GM18502 (cell line): ENCODE results near the gene PPP1R37.
A peak's percentile ranks its signal among the peaks of the same experiment; 100 is the strongest.
"Not testable (repeated sequence)": the region's sequence is repeated elsewhere in the genome, so short reads cannot be mapped to it uniquely, and the experiment has no call there.

Source experiments
- ATAC-seq: cut with Tn5 transposase; IDR thresholded peaks from one replicate; pipeline ENCODE4 v1.9.1; 2021; ENCODE audit warnings: mild to moderate bottlenecking; ENCODE audit not compliant: unreplicated experiment, poor library complexity

Gene PPP1R37

DNA sequence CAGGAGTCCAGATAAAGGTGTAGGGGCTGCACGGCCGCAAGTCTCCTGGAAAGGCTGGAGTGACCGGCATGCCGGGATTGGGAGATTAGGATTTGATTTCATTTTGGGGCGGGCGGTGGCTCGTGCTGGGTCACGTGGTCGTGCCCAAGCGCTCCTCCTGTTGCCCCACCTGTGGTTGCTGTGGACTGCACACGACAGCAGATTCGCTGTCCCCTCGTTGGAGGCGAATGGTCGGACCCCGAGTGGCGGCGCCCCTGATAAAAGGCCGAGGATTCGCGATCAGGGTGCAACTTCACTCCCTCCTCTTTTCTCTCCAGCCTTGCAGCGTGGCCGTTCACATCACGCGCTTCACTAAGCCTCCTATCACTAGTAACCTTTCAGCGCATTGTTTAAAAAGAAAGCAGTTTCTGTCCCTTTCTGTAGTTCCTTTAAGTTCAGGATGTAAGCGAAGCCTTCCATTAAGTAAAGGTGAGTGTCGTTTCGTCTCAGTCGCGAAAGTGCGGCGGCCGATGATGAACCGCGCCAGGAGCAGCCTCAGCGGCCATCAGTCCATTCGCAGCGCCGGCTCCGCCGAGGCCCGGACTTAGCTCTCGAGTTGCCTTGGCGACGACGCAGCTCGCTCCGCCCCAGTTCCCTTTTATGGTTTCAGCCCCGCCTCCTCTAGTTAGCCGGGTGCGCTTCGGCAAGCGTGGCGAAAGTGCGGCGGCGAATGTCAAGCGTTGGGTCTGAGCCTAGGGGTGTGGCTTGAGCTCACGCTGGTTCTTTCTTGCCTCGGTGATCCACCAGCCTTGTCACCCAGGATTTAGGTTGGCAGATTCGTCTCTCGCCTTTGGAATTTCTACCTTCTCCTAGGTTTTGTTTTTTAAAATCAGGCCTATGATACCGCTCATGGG is 1.7 kb upstream of the PPP1R37 start:
- peak; percentile 71 for ATAC-seq

DNA sequence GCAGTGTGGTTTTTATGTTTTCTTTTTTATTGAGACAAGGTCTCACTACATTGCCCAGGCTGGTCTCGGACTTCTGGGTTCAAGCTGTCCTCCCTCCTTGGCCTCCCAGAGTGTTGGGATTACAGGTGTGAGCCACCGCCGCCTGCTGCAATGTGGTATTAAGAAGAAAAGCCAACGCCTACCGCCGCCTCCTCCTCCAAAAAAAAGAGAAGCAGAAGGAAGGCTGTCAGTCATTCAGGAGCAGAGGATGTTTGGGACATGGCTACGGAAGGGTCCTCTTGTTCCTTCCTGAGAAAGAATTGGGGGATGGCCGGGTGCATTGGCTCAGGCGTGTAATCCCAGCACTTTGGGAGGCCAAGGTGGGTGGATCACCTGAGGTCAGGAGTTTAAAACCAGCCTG is 1.2 kb downstream of the PPP1R37 start:
- ATAC-seq, result no peak

DNA sequence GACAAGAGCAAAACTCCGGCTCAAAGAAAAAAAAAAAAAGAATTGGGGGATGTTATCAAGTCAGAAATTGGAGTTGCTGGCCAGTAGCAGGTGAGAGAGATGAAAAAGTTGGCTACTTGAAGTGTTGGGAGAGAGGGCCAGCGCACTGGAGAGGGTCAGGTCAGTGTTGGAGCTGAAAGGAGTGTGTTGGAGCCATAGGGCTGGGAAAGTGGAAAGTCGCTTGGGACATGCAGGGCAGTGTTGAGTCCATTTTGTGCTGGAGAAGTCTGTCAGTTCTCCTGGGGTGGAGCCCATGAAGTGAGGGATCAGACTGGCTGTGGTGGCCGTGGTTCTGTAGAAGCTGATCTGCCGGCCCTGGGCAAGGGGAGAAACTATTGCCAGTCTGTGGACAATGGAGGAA is 1.7 kb downstream of the PPP1R37 start:
- no peak for ATAC-seq

DNA sequence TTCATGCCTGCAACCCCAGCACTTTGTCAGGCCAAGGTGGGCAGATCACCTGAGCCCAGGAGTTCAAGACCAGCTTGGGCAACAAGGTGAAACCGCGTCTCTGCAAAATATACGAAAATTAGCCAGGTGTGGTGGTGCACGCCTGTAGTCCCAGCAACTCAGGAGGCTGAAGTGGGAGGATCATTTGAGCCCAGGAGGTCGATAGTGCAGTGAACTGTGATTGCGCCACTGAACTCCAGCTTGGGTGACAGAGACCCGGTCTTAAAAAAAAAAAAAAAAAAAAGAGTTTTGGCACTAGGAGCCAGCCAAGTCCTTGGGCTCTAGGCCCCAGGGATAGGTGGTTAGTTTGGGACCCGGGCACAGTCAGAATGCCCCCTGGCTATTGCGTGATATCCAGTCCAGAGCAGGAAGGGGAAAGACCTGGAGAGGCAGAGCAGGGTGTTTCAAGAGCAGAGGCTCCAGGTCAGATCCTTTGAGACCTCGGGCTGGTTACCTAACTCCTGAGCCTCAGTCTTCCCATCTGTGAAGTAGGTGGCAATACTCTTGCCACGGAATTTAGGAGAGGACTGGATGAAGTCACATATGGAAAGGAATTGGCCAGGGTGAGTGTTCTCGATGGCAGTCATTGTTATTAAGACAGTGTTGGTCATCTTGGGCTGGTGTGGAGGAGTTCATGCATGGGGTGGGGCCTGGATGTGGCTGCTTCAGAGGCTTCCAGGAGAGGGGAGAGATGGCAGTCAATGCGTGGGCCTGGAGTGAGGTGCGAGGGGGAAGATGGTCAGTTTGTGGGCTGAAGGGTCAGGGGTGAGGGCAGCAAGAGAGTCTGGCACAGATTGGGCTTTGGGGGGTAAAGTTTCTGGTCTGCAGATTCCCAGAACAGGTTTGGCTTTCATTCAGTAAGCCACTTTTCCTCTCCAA is 2.8 kb downstream of the PPP1R37 start:
- no peak for ATAC-seq

DNA sequence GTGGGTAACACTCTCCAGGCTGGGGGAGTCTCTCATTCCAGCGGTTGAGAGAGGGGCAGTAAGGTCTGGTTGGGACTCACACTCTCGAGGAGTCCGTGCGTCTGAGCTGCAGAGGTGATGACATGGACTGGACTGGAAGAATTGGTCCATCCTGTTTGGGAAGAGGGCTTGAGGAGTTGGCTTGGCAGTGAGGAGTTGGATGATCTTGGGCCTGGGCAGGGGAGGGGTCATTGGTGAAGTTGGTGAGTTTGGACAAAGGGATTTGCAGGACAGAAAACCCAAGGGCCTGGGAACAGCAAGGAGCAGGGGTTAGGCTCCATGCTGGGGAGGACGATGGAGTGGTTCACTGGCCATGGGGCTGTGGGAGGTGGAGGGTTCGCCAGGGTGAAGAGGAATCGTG is 3.7 kb downstream of the PPP1R37 start:
- no peak for ATAC-seq

DNA sequence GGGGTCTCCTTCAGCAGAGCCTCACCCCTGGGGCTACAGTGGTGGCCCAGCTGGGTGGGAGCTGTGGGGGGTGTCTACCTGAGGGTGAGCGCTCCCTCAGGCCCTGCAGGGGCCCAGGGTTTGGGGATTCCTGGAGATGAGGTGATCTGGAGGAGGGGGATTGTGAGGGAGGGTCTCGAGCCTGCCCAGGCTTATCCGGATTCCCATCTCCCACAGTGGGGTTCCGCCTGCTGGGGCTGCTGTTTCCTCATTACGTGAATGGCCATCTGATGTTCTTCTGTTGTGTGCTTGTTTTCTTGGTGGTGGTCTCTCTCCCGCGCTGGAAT is 4.4 kb downstream of the PPP1R37 start:
- ATAC-seq, result no peak

DNA sequence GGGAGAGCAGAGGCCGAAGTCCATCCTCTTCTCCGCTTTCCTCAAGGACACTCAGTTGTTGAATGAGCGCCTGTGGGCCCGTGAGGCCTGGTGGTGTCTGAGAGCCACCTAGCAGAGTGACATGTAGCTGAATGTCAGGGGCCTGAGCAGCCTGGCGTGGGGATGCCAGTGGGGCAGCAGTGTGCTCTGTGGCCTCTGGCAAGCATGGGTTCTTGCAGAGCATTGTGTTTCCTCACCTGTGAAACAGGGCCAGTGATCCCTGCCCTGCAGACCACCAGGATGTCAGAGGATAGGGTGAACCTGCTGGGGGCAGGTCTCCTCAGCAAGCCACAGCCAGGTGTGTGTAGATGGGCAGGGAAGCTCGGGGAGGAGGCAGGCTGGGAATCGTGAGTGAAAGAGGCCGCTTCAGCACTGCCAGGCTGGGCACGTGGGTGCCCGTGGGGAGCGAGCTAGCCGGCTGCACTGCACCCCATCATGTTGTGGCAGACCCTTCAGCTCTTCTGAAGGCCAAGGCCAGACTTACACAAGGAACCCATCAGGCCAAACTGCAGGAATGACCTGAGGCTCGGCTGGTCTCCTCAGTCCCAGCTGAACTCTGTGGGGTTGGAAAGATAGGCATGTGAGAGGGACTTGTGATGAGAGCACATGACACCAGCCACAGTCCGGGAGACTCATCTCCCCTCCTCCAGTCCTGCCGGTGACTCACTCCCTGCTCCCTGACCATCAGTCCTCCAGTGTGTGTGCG is 5.0 kb downstream of the PPP1R37 start:
- ATAC-seq, result no peak

DNA sequence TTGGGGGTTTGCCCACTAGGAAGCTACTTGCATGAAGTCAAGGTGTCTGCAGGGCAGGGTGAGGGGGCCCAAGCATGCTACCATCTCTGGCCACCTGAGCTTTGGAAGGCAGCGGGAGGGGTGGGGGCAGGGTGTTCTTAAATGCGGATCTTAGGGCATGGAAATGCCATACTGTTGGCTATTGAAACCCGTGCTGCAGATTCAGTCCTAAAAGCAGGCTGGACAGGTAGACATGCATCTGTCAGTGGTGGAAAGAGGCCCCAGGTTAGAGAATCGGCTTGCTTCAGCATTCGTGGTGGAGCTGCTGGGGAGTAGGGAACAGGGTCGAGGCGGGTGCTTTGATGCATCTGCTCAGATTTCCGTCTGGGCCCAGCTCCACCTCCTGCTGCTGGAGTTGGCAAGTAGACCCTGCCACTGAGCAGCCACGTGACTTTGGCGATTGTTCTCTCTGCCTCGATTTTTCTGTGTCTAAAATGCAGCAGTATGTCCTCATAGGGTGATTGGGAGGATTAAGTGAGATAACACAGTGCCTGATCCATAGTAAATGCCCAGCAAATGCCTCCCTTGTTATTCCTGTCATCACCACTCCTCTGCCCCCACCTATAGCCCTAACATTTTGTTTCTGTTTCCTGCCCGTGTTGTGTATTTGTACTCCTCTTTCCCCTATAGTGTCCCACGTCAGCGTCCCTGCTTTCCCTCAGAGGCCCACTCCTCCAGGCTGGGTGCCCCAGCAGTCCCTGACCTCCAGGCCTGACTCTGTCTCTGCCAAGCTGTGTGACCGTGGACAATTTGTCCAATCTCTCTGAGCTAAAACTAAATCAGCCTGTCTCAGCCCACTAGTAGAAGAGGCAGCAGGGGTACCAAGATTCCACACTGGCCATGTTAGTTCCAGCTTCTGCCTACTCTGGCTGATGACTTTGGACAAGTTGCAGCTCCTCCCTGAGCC is 5.8 kb downstream of the PPP1R37 start:
- ATAC-seq, result no peak

DNA sequence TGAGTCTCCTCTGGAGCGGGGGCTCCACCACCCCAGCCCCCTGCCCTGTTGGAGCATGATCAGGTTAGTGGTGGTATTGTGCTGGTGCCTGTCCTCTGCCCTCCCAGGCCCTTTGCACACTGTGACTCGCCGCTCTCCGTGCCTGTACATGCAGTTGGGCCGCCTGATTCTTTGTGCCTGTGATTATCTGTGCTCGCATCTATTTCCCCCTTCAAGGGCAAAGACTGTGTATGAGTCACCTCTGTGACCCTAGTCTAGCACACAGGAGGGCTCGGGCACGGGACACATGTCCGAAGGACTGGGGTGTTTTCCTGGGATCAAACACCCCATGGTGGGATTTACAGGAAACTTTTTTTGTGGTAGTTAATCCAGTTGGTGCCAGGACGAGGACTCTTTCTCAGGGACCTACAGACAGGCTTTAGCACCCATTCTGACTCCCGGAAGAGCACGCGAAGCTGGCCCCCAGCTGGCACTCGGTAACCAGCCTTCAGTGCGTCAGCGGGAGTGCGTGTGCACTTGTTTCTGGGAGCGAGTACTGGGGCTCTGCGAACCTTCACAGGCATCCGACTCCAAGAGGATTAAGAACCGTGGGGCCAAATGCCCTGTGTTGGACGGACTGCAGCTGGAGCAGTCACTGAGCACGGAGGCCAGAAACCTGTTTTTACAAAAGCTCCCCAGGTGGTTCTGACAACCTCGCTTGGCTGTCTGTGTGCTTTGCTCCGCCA is 6.7 kb downstream of the PPP1R37 start:
- ATAC-seq, result no peak

DNA sequence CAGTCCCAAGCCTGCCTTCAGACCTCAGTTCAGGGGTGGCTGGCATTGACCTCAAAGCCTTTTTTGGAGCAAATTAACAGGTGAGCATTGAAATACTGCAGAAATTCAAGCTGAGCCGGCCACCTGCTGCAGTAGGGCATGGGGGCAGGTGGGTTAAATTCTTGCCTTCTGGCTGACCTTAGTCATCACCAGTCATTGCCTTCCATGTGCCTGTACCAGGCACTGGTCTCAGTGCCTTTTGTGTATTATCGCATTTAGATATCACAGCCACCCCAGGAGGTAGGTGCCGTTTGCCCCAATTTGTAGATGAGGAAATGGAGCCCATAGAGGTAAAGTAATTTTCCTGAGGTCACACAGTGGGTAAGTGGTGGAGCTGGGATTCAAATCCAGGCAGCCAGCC is 7.2 kb downstream of the PPP1R37 start:
- ATAC-seq, result no peak

DNA sequence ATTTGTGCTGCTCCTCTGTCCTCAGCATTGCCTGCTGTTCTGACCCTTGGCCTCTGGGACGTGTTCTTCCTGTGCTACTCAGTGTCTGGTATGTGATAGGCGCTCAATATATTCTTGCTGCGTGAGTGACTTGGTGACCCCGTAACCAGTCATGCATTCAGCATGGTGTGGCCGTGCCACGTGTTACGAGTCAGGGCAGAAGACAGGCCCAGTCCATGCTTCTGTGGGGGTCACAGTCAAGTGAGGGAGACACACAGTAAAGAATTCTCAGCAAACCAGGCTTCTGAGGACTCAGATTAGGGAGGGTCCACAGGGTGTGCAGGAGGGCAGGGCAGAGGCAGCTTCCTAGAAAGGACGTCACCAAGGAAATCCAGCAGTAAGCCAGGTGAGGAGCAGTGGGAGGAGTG is 7.9 kb downstream of the PPP1R37 start:
- no peak for ATAC-seq

DNA sequence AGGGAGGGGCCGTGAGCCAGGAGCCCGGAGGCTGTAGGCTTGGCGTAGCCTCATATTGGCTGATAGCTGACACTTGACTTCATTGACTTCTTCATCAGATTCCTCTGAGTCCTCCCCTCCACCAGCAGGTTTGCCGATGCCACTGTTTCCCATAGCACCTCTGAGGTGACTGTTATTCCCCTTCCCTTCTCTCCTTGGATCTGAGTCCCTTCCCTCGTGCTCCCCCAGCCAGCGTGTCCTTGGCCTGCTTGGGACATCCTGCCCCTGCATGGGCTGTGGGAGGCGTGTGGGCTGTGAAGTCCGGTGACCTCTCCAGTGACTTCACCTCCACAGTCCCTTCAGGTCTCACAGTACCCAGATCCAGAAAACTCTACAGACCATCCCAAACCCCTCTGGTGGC is 8.8 kb downstream of the PPP1R37 start:
- no peak for ATAC-seq

DNA sequence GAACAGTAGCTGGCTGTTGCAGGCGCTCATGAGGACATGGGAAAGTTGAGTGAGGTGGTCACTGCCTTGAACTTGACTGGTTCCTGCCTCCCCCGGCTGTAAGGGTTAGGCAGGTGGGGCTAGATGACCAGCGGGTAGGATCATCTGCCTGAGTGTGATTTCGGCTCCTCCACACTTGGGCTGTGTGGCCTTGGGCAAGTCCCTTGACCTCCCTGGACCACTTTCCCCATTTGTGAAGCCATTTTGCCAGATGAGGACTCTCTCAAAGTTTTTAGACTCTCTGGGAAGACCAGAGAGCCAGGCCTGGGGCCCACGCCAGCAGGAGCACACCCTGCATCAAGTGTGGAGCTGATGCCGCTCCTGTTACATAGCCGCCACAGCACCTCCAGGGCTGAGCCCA is 9.5 kb downstream of the PPP1R37 start:
- no peak for ATAC-seq

DNA sequence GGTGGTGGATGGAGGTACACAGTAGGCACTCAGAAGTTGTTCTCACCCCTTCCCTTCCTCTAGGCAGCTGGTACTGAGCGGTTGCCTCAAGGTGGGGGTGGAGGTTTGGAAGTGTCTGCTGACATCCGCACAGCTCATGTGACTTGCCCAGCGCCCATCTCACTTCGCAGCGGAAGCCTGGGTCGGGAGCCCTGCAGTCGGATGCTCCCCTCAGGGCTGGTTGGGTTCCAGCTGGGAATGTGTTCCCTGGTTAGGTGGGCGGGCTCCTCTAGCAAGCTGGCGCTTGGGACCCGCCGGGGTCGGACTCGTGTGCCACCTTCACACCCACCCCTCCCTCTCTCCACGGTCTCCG is 10.2 kb downstream of the PPP1R37 start:
- no peak for ATAC-seq

DNA sequence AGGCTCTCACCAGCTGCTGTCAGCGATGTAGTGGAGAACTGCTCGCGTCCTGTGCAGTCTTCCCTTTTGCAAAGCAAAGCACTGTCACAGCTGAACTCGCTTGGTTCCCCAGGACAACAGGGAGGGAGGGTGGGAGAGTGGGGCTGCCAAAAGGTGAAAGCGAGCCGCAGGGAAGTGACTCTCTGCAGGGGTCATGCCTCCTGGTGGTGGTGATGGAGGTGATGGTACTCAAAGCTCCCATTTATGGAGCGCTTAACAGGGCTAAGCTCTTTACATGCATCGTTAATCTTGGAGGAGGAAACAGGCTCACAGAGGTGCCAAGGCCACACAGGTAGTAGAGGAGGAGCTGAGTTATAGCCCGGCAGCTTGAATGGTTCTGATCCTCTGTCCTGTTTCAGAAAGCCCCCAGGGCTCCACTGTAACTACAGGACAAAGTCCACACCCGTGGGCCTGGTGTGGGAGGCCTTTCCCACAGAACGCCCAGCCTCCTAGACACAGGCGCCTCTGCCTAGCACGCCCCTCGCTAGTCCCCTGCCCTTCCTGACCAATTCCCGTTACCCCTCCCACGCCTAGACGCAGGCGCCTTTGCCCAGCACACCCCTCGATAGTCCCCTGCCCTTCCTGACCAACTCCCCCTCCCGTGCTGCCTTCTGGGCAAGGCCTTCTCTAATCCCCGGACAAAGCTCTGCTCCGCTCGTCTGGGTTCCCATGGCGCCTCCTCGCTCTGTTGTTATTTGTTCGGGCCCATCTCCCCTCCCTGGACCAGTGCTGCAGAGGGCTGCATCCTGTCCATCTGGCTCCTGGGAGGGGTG is 10.7 kb downstream of the PPP1R37 start:
- ATAC-seq, result no peak

DNA sequence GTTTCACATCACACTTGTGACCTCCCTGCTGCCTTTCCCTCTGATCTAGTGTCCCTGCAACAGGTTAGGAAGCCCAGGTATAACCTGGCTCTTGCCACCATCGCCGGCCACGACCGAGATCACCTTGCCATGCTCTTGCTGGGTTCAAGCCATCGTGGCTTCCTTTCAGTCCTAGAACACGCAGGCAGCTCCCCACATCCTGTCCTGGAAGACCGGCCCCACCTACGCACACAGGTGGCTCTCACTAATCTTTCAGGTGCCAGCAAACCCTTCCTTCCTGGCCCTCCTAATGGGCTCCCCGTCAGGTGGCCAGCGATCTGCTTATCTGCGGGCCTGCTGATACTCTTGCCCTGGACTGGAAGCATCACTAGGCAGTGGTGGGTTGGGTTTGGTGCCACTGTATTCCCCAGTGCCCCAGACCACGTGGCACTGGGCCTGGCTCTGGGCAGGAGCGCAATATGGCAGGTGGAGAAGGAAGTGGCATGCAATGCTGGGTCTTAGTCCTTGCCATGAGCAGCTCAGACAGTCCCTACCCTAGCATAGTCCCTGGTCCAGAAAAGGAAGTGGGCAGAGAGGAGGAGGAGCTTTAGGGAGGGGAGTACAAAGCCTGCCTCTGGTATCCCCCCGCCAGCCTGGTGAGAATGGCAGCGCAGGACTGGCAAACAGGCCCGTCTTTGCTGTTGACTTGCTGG is 11.8 kb downstream of the PPP1R37 start:
- no peak for ATAC-seq

DNA sequence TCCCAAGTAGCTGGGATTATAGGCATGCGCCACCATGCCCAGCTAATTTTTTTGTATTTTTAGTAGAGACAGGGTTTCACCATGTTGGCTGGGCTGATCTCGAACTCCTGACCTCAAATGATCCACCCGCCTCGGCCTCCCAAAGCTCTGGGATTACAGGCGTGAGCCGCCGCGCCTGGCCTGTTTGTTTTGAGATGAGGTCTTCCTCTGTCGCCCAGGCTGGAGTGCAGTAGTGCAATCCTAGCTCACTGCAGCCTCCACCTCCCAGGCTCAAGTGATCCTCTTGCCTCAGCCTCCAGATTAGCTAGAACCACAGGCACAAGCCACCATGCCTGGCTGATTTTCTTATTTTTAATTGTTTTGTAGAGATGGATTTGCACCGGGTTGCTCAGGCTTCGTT is 13.4 kb downstream of the PPP1R37 start:
- not testable (repeated sequence) for ATAC-seq

DNA sequence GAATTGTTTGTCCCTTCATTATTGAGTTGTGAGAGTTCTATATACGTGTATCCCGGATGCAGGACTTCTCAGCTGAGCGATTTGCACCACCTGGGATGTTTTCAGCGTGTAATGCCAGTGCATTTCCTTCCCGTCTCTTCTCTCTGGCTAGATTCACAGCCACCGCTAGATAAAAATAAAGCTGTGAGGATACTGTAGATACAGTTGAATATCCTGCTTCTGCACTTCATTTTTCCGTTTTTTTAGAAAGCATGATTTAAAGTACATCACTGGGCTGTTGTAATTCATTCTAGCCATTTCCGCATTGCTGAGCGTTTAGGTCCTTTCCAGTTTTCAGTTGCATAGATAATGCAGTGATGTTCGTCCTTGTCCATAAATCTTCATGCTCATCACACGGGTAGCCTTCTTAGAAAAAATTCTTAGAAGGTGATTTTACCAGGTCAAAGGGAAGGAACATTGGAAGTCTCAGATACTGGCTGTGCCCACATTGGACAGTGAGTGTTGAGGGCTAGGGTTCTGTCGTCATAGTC is 14.7 kb downstream of the PPP1R37 start:
- no peak for ATAC-seq
